BE2C (cell line): Measurements from ENCODE around the gene HRG.

Experiments
- DNase-seq: peaks from one replicate; pipeline ENCODE4 v3.0.0-alpha.2; 2020
- H3K27me3 ChIP-seq: fragments of 250-450 bp; sonication (Bioruptor Pico); 2 replicates; pipeline ENCODE4 v1.5.1; 2020; ENCODE audit warnings: mild to moderate bottlenecking
- H3K36me3 ChIP-seq: fragments of 250-450 bp; sonication (Bioruptor Pico); 2 replicates; pipeline ENCODE4 v1.5.1; 2020; ENCODE audit warnings: mild to moderate bottlenecking
- H3K4me1 ChIP-seq: fragments of 250-450 bp; sonication (Bioruptor Pico); 2 replicates; pipeline ENCODE4 v1.5.1; 2020
- H3K4me3 ChIP-seq: 2 replicates; pipeline ENCODE4 v1.5.1; 2011; ENCODE audit warnings: low read depth, low read length
- H3K9me3 ChIP-seq: fragments of 250-450 bp; sonication (Bioruptor Pico); 2 replicates; pipeline ENCODE4 v1.5.1; 2020
- TF ChIP-seq, protein P1 (sequence below): IDR thresholded peaks from 2 replicates; pipeline ENCODE4 v1.5.1; 2012; ENCODE audit warnings: mild to moderate bottlenecking, low read depth, low read length

Gene HRG

DNA sequence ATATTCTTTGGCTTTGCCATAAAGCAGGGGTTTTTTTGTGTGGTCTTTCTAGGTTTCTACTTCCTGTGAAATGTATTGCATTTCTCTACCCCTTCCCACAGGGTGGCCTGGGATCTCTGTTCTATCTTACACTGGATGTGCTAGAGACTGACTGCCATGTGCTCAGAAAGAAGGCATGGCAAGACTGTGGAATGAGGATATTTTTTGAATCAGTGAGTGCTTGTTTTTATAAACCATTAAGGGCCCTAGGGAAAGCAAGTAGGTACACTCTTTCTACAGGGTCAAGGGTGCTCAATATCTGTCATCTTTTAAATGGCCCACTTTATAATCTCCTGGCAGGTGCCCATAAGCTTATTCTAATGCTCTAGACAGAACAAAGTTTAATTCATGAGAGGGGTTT, 24.9 kb upstream of the HRG start:
- H3K4me3 ChIP-seq, result no peak overlapping the region
- H3K4me1 ChIP-seq, result no peaks in the 10 kb centered on the region
- H3K36me3 ChIP-seq, result no peaks in the 10 kb centered on the region
- TF ChIP-seq, protein P1, sequence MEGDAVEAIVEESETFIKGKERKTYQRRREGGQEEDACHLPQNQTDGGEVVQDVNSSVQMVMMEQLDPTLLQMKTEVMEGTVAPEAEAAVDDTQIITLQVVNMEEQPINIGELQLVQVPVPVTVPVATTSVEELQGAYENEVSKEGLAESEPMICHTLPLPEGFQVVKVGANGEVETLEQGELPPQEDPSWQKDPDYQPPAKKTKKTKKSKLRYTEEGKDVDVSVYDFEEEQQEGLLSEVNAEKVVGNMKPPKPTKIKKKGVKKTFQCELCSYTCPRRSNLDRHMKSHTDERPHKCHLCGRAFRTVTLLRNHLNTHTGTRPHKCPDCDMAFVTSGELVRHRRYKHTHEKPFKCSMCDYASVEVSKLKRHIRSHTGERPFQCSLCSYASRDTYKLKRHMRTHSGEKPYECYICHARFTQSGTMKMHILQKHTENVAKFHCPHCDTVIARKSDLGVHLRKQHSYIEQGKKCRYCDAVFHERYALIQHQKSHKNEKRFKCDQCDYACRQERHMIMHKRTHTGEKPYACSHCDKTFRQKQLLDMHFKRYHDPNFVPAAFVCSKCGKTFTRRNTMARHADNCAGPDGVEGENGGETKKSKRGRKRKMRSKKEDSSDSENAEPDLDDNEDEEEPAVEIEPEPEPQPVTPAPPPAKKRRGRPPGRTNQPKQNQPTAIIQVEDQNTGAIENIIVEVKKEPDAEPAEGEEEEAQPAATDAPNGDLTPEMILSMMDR, result no peak
- no peaks in the 10 kb centered on the region for H3K9me3 ChIP-seq
- peaks cover 48% of the 10 kb centered on the region for H3K27me3 ChIP-seq
- DNase-seq, result no peak

DNA sequence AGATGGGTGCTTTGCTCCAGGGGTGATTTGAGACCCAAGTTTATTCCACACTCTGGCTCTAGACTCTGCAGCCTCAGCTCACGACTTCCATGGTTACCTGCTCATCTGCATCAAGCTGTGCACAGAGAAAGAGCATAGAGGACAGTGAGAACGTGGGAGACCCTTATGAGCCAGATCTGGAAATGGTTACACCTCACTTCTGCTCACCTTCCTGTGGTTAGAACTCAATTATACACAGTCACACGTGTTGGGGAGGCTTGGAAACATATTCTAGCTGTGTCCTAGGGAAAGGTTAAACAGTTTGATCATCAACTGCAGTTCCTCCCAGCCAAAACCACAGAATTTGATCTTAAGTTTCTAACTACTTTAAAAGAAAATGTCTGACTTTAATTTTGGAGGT, 23.8 kb upstream of the HRG start:
- Histone ChIP-seq H3K9me3 (no peaks in the 10 kb centered on the region), H3K27me3 (peaks cover 57% of the 10 kb centered on the region), H3K4me3 (no peak overlapping the region), H3K36me3 (no peaks in the 10 kb centered on the region), H3K4me1 (no peaks in the 10 kb centered on the region)
- TF ChIP-seq, protein P1, result no peak
- no peak for DNase-seq

DNA sequence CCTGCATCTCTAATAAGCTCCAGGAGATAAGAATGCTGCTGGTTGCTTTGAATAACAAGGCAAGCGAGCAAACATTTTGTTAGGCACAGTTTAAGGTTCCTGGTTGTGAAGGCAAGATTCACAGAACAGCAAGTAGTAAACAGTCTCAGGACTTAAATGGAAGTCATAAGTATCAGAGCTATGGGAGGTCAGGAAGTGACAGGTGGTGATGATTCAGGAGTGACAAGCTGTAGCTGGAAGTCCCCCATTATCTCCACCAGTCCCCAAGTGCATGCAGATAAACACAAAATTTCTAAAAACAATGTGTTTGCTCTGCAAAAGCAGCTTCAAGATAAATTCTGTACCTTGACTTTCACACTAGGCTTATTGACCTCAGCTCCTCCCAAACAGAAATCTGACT, 22.3 kb upstream of the HRG start:
- peaks cover 60% of the 10 kb centered on the region for H3K27me3 ChIP-seq
- TF ChIP-seq, protein P1, result no peak
- H3K4me1 ChIP-seq, result no peaks in the 10 kb centered on the region
- DNase-seq, result no peak
- H3K36me3 ChIP-seq, result no peaks in the 10 kb centered on the region
- H3K4me3 ChIP-seq, result no peak overlapping the region
- no peaks in the 10 kb centered on the region for H3K9me3 ChIP-seq

DNA sequence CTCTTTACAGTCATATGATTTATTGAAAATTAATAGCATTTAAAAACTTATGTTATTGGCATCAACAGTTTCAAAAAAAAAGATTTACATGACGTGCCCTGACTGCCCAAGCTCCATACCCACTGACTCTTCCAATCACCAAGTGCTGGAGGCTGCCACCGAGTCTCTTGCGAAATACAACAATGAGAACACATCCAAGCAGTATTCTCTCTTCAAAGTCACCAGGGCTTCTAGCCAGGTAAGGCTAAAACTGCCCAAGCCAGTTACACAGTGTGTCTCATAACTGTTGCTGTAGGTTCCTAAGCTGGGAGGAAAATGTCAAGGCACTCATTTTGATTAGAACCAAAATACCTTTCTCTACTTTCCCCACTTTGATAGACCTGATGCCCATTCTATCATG, 21.1 kb upstream of the HRG start:
- Histone ChIP-seq H3K9me3 (no peaks in the 10 kb centered on the region), H3K4me3 (no peak overlapping the region), H3K27me3 (peaks cover 67% of the 10 kb centered on the region), H3K36me3 (no peaks in the 10 kb centered on the region), H3K4me1 (no peaks in the 10 kb centered on the region)
- TF ChIP-seq, protein P1, result no peak
- DNase-seq, result no peak

DNA sequence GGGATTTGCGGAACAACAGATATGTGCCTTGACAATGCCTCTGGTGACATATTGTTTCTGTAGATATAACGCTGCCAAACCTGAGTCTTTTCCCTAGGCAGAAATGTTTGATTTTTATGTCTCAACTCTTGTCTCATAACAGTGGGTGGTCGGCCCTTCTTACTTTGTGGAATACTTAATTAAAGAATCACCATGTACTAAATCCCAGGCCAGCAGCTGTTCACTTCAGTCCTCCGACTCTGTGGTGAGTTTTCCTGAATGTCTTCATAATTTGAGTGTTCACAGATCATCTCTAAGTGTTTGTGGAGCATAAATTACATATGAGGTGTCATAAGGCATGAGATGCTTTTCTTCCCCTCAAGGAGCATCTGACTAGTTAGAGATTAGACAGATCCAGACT, 19.7 kb upstream of the HRG start:
- H3K36me3 ChIP-seq, result no peaks in the 10 kb centered on the region
- DNase-seq, result no peak
- peaks cover 60% of the 10 kb centered on the region for H3K27me3 ChIP-seq
- no peaks in the 10 kb centered on the region for H3K9me3 ChIP-seq
- TF ChIP-seq, protein P1, result no peak
- H3K4me1 ChIP-seq, result no peaks in the 10 kb centered on the region
- H3K4me3 ChIP-seq, result no peak overlapping the region

DNA sequence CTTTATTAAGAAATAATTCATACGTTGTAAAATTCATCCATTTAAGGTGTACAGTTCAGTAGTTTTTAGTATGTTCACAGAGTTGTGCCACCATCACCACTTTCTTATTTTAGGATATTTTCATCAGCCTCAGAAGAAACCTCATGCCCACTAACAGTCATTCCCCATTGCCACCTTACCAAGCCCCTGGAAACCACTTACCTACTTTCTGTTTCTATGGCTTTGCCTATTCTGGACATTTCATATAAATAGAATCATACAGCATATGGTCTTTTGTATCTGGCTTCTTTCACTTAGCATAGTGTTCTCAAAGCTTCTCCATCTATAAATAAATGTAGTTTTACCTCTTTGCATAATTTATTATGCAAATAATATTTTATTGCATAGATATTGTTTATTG, 19.0 kb upstream of the HRG start:
- Histone ChIP-seq H3K4me1 (no peaks in the 10 kb centered on the region), H3K36me3 (no peaks in the 10 kb centered on the region), H3K4me3 (no peak overlapping the region), H3K27me3 (peaks cover 54% of the 10 kb centered on the region), H3K9me3 (no peaks in the 10 kb centered on the region)
- TF ChIP-seq, protein P1, result no peak
- no peak for DNase-seq
